ENCODE results near the gene S100A9.

DNA sequence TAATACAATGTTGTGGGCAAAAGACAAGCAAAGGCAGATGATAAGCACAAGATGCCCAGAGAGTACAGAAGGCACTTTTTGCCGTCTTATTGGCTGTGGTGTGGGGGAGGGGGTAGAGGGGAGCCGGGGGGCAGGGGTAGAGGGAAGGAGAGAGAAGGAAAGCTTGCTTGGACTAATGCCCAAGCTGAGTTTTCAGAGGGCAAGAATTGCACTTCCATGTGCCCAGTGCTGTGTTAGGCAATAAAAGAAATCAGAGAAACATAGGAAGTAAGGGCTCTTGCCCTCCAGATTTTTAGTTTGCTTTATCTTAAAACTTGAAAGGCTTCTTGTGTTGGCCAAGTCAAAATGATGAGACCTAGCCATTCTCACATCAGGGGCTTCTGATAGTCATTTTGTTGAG is 9.4 kb downstream of the S100A9 start:
- TF ChIP-seq CTCF (conservative IDR thresholded peaks at IDR 0.05) (no peak), ZFX (IDR thresholded peaks at IDR 0.05) (no peak)

Data from C4-2B (cell line).